ENCODE results near the gene DISC1. TPM values are rescaled to one million over a fixed set of nuclear protein-coding genes. Genes with fewer than 3 reads are reported as not detected.

Gene DISC1
- total and polyA plus RNA-seq, 2 of the 13 experiments (the other 11 are each of a cell fraction or from before 2014, with no cell fraction given) = 4.2 to 4.6 TPM

DNA sequence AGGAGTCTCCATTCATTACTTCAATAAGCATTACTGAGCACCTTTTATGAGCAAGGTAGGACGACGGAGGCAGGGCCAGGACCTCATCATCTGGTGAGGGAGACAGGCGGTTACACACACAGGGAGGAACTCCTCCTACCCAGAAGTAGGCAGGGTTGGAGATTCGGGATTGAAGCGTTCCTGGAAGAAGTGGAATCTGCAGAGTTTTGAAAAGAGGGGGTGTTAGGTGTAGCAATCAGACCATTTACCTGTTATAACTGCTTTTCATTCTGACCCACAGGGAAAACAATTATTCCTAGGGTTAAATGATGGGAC is 392.4 kb downstream of the DISC1 start:
- WGBS (ENCODE audit: low lambda C conversion rate) = 80% methylated on average over 5 of the region's 5 CpGs
- FAIRE-seq = no peak

DNA sequence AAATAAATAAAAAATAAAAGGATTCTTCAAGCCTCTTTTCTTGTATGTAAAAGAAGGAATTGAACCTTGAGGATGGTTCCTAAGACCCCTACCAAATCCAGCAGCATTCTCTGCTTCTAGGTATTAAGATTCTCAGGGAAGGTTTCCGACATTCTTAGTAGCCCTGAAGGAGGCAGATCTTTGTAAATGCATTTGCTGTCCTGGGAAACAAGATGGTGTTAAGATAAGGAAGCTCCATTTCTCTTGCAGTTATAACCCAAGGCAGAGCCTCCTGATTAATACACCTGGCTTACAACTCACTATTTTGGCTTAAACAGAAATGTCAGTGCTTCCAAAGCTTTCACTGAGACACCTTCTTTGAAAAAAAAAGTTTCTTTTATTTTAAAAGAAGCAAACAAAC is 393.8 kb downstream of the DISC1 start:
- Histone ChIP-seq H4K20me1 (ENCODE audit: insufficient read depth, low read length) (no peaks in the 10 kb centered on the region), H3K4me1 (ENCODE audit: insufficient read depth, low read length) (no peaks in the 10 kb centered on the region), H3K9me3 (ENCODE audit: low read length) (no peaks in the 10 kb centered on the region), H3K36me3 (replicated peaks in 1 of 2; ENCODE audit: control insufficient read depth in 1 of 2, insufficient read depth in 2 of 2, low read length in 2 of 2) (no peaks in the 10 kb centered on the region; a peak in 1 of 5 replicates), H3K4me3 (replicated peaks in 1 of 3; ENCODE audit: insufficient read depth in 1 of 3, low read depth in 2 of 3, low read length in 3 of 3) (no peak overlapping the region), H3K27me3 (ENCODE audit: control insufficient read depth in 1 of 2, insufficient read depth in 2 of 2, low read length in 2 of 2) (no peaks in the 10 kb centered on the region), H3K9ac (ENCODE audit: insufficient read depth, low read depth, low read length) (no peak overlapping the region), H3K4me2 (ENCODE audit: low read depth, low read length) (no peak overlapping the region), H3K79me2 (ENCODE audit: insufficient read depth, low read length) (no peaks in the 10 kb centered on the region), H3K27ac (ENCODE audit: extremely low read length, insufficient read depth, low read length) (no peak overlapping the region), H2AFZ (ENCODE audit: low read length) (no peak overlapping the region)
- intact Hi-C loops (cut with micrococcal nuclease; ENCODE audit: unreplicated experiment) = no loop called here
- DNase-seq (ENCODE audit: low spot score) = no peak
- POLR2A ChIA-PET = no interaction called here
- BruUV-seq (replicated peaks) = no TSS peak
- FAIRE-seq = no peak
- in situ Hi-C loops (cut with HindIII; ENCODE audit: extremely low pct_ligation_motif_present, low pct_unique_long_range_greater_than_20kb) = no loop called here
- CTCF ChIA-PET (ENCODE audit: low intra/inter-chr PET ratio, low total read pairs) = no interaction called here
- TF ChIP-seq ZNF430 (CRISPR knock-in tag; IDR thresholded peaks at IDR 0.05) = no peak
- no peak for TF ChIP-seq SRSF1 (optimal IDR thresholded peaks at IDR 0.05; ENCODE audit: low read depth, low read length)
- TF ChIP-seq ZNF598 (CRISPR knock-in tag; IDR thresholded peaks at IDR 0.05; ENCODE audit: borderline replicate concordance) = no peak
- TF ChIP-seq IKZF1 (IDR thresholded peaks at IDR 0.05) = no peak
- no peak for TF ChIP-seq ZBTB7A (CRISPR knock-in tag; IDR thresholded peaks at IDR 0.05)
- TF ChIP-seq ZNF577 (CRISPR knock-in tag; IDR thresholded peaks at IDR 0.05; ENCODE audit: borderline replicate concordance, low read depth) = no peak
- TF ChIP-seq, protein P1, sequence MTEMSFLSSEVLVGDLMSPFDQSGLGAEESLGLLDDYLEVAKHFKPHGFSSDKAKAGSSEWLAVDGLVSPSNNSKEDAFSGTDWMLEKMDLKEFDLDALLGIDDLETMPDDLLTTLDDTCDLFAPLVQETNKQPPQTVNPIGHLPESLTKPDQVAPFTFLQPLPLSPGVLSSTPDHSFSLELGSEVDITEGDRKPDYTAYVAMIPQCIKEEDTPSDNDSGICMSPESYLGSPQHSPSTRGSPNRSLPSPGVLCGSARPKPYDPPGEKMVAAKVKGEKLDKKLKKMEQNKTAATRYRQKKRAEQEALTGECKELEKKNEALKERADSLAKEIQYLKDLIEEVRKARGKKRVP (CRISPR knock-in tag; IDR thresholded peaks at IDR 0.05) = no peak
- no peak for TF ChIP-seq PAF1 (CRISPR knock-in tag; IDR thresholded peaks at IDR 0.05)
- TF ChIP-seq, protein P2, sequence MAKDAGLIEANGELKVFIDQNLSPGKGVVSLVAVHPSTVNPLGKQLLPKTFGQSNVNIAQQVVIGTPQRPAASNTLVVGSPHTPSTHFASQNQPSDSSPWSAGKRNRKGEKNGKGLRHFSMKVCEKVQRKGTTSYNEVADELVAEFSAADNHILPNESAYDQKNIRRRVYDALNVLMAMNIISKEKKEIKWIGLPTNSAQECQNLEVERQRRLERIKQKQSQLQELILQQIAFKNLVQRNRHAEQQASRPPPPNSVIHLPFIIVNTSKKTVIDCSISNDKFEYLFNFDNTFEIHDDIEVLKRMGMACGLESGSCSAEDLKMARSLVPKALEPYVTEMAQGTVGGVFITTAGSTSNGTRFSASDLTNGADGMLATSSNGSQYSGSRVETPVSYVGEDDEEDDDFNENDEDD (CRISPR knock-in tag; IDR thresholded peaks at IDR 0.05; ENCODE audit: borderline replicate concordance) = no peak
- TF ChIP-seq IRF2 (CRISPR knock-in tag; IDR thresholded peaks at IDR 0.05) = no peak
- ATAC-seq = no peak
- 50% methylated on average over 1 of the region's 1 CpG for WGBS (ENCODE audit: low lambda C conversion rate)

More for the DNA sequence above, 392.4 kb downstream of the DISC1 start:
- in situ Hi-C loops (cut with HindIII; ENCODE audit: extremely low pct_ligation_motif_present, low pct_unique_long_range_greater_than_20kb) (no loop called here), intact Hi-C loops (cut with micrococcal nuclease; ENCODE audit: unreplicated experiment) (no loop called here)
- H3K9ac ChIP-seq (ENCODE audit: insufficient read depth, low read depth, low read length) = no peak overlapping the region
- H3K9me3 ChIP-seq (ENCODE audit: low read length) = no peaks in the 10 kb centered on the region
- no peak overlapping the region for H3K4me2 ChIP-seq (ENCODE audit: low read depth, low read length)
- ATAC-seq (no peak), DNase-seq (ENCODE audit: low spot score) (no peak)
- H2AFZ ChIP-seq (ENCODE audit: low read length) = no peak overlapping the region
- H3K4me3 ChIP-seq (replicated peaks in 1 of 3; ENCODE audit: insufficient read depth in 1 of 3, low read depth in 2 of 3, low read length in 3 of 3) = no peak overlapping the region
- H3K4me1 ChIP-seq (ENCODE audit: insufficient read depth, low read length) = no peaks in the 10 kb centered on the region
- no peaks in the 10 kb centered on the region for H3K79me2 ChIP-seq (ENCODE audit: insufficient read depth, low read length)
- TF ChIP-seq SMARCC2 (IDR thresholded peaks at IDR 0.05) (no peak), JUND (CRISPR knock-in tag; IDR thresholded peaks at IDR 0.05) (no peak), GTF2F1 (IDR thresholded peaks at IDR 0.05; ENCODE audit: low read length) (no peak)
- POLR2A ChIA-PET = no interaction called here
- H3K36me3 ChIP-seq (replicated peaks in 1 of 2; ENCODE audit: control insufficient read depth in 1 of 2, insufficient read depth in 2 of 2, low read length in 2 of 2) = no peaks in the 10 kb centered on the region; a peak in 1 of 5 replicates
- H4K20me1 ChIP-seq (ENCODE audit: insufficient read depth, low read length) = no peaks in the 10 kb centered on the region
- H3K27me3 ChIP-seq (ENCODE audit: control insufficient read depth in 1 of 2, insufficient read depth in 2 of 2, low read length in 2 of 2) = no peaks in the 10 kb centered on the region
- no peak overlapping the region for H3K27ac ChIP-seq (ENCODE audit: extremely low read length, insufficient read depth, low read length)
- no TSS peak for BruUV-seq (replicated peaks)
- CTCF ChIA-PET (ENCODE audit: low intra/inter-chr PET ratio, low total read pairs) = no interaction called here
